ENCODE results near the gene LMAN1L.

LMAN1L gene

DNA sequence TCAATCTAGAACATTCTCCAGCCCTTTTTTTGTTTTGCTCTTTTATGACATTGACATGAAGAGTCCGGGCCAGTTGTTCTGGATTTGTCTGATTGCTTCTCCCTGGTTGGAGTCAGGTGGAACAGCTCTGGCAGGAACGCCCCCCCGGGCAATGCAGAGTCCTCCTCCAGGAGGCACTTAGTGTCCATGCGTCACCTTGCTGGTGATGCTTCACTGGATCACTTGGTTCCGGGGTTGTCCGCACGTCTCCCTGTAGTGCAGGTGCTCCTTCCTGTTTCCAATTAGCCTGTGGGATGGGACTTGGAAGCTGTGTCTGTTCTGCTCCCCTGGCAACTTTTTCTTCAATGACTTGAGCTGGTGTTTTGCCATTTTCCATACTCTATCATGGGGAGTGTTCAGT lies 21.0 kb upstream of the LMAN1L start:
- TF ChIP-seq FOXP2 (optimal IDR thresholded peaks at IDR 0.05; ENCODE audit: borderline replicate concordance, extremely low read depth, extremely low read length, insufficient read depth) = no peak
- TF ChIP-seq TAF1 (IDR thresholded peaks at IDR 0.05; ENCODE audit: borderline replicate concordance, insufficient read depth, low read length) = no peak
- TF ChIP-seq POLR2AphosphoS5 (IDR thresholded peaks at IDR 0.05; ENCODE audit: low read depth, low read length) = no peak
- no peak for TF ChIP-seq SIN3A (IDR thresholded peaks at IDR 0.05; ENCODE audit: borderline replicate concordance, insufficient read depth, low read length)
- TF ChIP-seq REST (IDR thresholded peaks at IDR 0.05; ENCODE audit: insufficient read depth in 1 of 2, low read depth in 2 of 2, low read length in 2 of 2) = no peak

GRCh38 chr15:74792227-74793016 lies 20.2 kb upstream of the LMAN1L start:
- TF ChIP-seq TAF1 (IDR thresholded peaks at IDR 0.05; ENCODE audit: borderline replicate concordance, insufficient read depth, low read length) (no peak), POLR2AphosphoS5 (IDR thresholded peaks at IDR 0.05; ENCODE audit: low read depth, low read length) (no peak)

GRCh38 chr15:74793135-74794028 lies 19.3 kb upstream of the LMAN1L start:
- TF ChIP-seq FOXP2 (optimal IDR thresholded peaks at IDR 0.05; ENCODE audit: borderline replicate concordance, extremely low read depth, extremely low read length, insufficient read depth) (no peak), REST (IDR thresholded peaks at IDR 0.05; ENCODE audit: insufficient read depth in 1 of 2, low read depth in 2 of 2, low read length in 2 of 2) (no peak), POLR2AphosphoS5 (IDR thresholded peaks at IDR 0.05; ENCODE audit: low read depth, low read length) (no peak), SIN3A (IDR thresholded peaks at IDR 0.05; ENCODE audit: borderline replicate concordance, insufficient read depth, low read length) (no peak), TAF1 (IDR thresholded peaks at IDR 0.05; ENCODE audit: borderline replicate concordance, insufficient read depth, low read length) (no peak)

DNA sequence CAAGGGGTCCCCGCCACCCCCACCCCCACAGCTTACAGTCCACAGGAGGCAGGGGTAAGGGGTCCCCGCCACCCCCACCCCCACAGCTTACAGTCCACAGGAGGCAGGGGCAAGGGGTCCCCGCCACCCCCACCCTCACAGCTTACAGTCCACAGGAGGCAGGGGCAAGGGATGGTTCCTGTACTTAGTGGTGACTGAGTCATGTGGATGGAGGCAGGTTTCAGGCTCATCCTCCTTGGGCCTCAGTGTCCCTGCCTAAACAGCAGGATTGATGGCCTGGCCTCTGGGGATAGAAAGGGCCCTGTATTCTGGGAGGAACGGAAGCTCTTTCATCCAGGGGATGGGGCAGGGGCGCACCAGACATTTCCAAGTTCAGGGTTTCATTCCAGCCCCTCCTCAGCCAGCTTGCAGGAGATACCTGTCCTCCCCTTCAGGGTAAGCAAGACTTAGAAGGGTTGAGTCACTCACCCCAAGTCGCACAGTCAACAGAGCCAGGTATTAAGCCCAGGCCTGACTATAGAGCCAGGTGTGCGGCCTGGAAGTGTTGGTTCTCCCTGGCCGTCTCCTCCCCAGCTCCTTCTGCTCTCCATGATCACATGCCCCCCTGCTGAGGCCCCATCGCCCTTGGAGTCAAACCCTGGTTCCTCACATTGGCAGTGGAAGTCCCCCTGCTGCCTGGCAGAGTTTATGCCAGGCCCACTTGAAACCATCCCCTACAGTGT lies 18.2 kb upstream of the LMAN1L start:
- TF ChIP-seq TAF1 (IDR thresholded peaks at IDR 0.05; ENCODE audit: borderline replicate concordance, insufficient read depth, low read length) (no peak), POLR2AphosphoS5 (IDR thresholded peaks at IDR 0.05; ENCODE audit: low read depth, low read length) (no peak), FOXP2 (optimal IDR thresholded peaks at IDR 0.05; ENCODE audit: borderline replicate concordance, extremely low read depth, extremely low read length, insufficient read depth) (no peak), REST (IDR thresholded peaks at IDR 0.05; ENCODE audit: insufficient read depth in 1 of 2, low read depth in 2 of 2, low read length in 2 of 2) (no peak), SIN3A (IDR thresholded peaks at IDR 0.05; ENCODE audit: borderline replicate concordance, insufficient read depth, low read length) (no peak)

DNA sequence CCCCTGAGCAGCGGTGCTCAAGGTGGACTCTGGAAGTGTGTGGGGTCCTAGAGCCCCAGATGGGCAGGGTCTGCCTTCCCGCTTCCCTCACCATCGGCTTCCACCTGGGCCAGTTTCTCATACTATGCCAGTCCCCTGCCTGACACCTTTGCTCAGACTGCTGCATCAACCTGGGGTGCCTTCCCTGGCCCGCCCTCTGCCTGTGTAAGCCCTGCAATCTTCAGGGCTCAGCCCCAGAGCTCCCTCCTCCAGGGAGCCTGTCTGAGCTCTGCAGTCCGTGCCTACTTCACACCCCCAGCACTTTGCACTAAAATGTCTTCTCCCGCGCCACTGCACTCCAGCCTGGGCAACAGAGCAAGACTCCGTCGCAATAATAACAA lies 17.7 kb upstream of the LMAN1L start:
- TF ChIP-seq FOXP2 (optimal IDR thresholded peaks at IDR 0.05; ENCODE audit: borderline replicate concordance, extremely low read depth, extremely low read length, insufficient read depth) = no peak
- no peak for TF ChIP-seq REST (IDR thresholded peaks at IDR 0.05; ENCODE audit: insufficient read depth in 1 of 2, low read depth in 2 of 2, low read length in 2 of 2)
- no peak for TF ChIP-seq TAF1 (IDR thresholded peaks at IDR 0.05; ENCODE audit: borderline replicate concordance, insufficient read depth, low read length)
- TF ChIP-seq SIN3A (IDR thresholded peaks at IDR 0.05; ENCODE audit: borderline replicate concordance, insufficient read depth, low read length) = no peak
- no peak for TF ChIP-seq POLR2AphosphoS5 (IDR thresholded peaks at IDR 0.05; ENCODE audit: low read depth, low read length)
